GM23248 (cell line): ENCODE data around the gene FATE1. TPM values are rescaled to one million over a fixed set of nuclear protein-coding genes. Genes with fewer than 3 reads are reported as not detected.
"Not testable (repeated sequence)": the region's sequence is repeated elsewhere in the genome, so short reads cannot be mapped to it uniquely, and the experiment has no call there.

Source experiments
- DNase-seq: peaks from one replicate; pipeline ENCODE4 v3.0.0-alpha.2; 2015
- H2AFZ ChIP-seq: fragments of 200-600 bp; sonication (generic); 2 replicates; pipeline ENCODE4 v1.6.1; 2016; ENCODE audit warnings: antibody characterized with exemption
- H3F3A ChIP-seq: fragments of 200-600 bp; sonication (generic); 2 replicates; pipeline ENCODE4 v1.6.1; 2016; ENCODE audit warnings: mild to moderate bottlenecking, antibody characterized with exemption, mixed run types; ENCODE audit not compliant: insufficient read depth
- H3K27ac ChIP-seq: fragments of 200-600 bp; sonication (generic); 2 replicates; pipeline ENCODE4 v1.5.1; 2016; ENCODE audit warnings: mild to moderate bottlenecking
- H3K27me3 ChIP-seq: fragments of 200-600 bp; sonication (generic); replicated peaks from 2 replicates; pipeline ENCODE4 v1.6.1; 2016; ENCODE audit warnings: mild to moderate bottlenecking; ENCODE audit not compliant: insufficient read depth
- H3K36me3 ChIP-seq: fragments of 200-600 bp; sonication (generic); 2 replicates; pipeline ENCODE4 v1.6.1; 2016; ENCODE audit warnings: low read depth, mild to moderate bottlenecking
- H3K4me1 ChIP-seq: fragments of 200-600 bp; sonication (generic); 2 replicates; pipeline ENCODE4 v1.6.1; 2016; ENCODE audit warnings: mild to moderate bottlenecking; ENCODE audit not compliant: insufficient read depth
- H3K4me2 ChIP-seq: fragments of 200-600 bp; sonication (generic); one replicate; pipeline ENCODE4 v1.6.1; 2016; ENCODE audit warnings: mild to moderate bottlenecking; ENCODE audit not compliant: unreplicated experiment
- H3K4me3 ChIP-seq: fragments of 200-600 bp; sonication (generic); 2 replicates; pipeline ENCODE4 v1.5.1; 2016; ENCODE audit warnings: mild to moderate bottlenecking
- H3K79me2 ChIP-seq: fragments of 200-600 bp; sonication (generic); 2 replicates; pipeline ENCODE4 v1.6.1; 2016; ENCODE audit warnings: mild to moderate bottlenecking; ENCODE audit not compliant: insufficient read depth
- H3K9ac ChIP-seq: fragments of 200-600 bp; sonication (generic); 2 replicates; pipeline ENCODE4 v1.6.1; 2016; ENCODE audit warnings: mild to moderate bottlenecking
- H3K9me2 ChIP-seq: fragments of 200-600 bp; sonication (generic); 2 replicates; pipeline ENCODE4 v1.6.1; 2016; ENCODE audit warnings: mixed run types, mild to moderate bottlenecking, moderate library complexity; ENCODE audit not compliant: insufficient read depth
- H3K9me3 ChIP-seq: fragments of 200-600 bp; sonication (generic); one replicate; pipeline ENCODE4 v1.6.1; 2017; ENCODE audit warnings: low read depth
- H4K20me1 ChIP-seq: fragments of 200-600 bp; sonication (generic); 2 replicates; pipeline ENCODE4 v1.6.0; 2016; ENCODE audit not compliant: insufficient read depth
- EZH2 ChIP-seq: fragments of 200-600 bp; sonication (generic); IDR thresholded peaks from 2 replicates; pipeline ENCODE4 v1.6.1; 2018; ENCODE audit warnings: antibody characterized with exemption, mild to moderate bottlenecking; ENCODE audit not compliant: insufficient read depth, poor library complexity, severe bottlenecking
- EZH2phosphoT487 ChIP-seq: fragments of 200-600 bp; sonication (generic); IDR thresholded peaks from 2 replicates; pipeline ENCODE4 v1.6.1; 2018; ENCODE audit warnings: antibody characterized with exemption, moderate library complexity, mild to moderate bottlenecking, low read depth; ENCODE audit not compliant: insufficient read depth
- WGBS, 2 experiments: methylation state at CpG; one replicate each; pipeline ENCODE4 v1.1.6; 2015 to 2017; ENCODE audit warnings: low lambda C conversion rate in 2 of 2, low coverage in 1 of 2; ENCODE audit errors: missing lambda C conversion rate in 2 of 2; 5-methylcytosine and 5-hydroxymethylcytosine counted together
- in situ Hi-C: fragments of 300-500 bp; cut with MboI; formaldehyde crosslinking; loops from 2 replicates; pipeline ENCODE4 v1.15.0; 2020
- polyA plus RNA-seq: library from polyadenylated mRNA; unstranded; fragments of >200 nt; fragmentation: Nextera tagmentation; extraction: Ambion mirVana; gene quantifications from 2 replicates; pipeline ENCODE4 v1.2.1, GENCODE V29; 2016
- total RNA-seq: library from RNA; depleted of rRNA; stranded (reverse); fragments of >200 nt; shearing (Covaris generic); gene quantifications from 2 replicates; pipeline ENCODE4 v1.2.3, GENCODE V29; 2014

The FATE1 gene
- total and polyA plus RNA-seq, 2 experiments from 2014 or later, result not detected

DNA sequence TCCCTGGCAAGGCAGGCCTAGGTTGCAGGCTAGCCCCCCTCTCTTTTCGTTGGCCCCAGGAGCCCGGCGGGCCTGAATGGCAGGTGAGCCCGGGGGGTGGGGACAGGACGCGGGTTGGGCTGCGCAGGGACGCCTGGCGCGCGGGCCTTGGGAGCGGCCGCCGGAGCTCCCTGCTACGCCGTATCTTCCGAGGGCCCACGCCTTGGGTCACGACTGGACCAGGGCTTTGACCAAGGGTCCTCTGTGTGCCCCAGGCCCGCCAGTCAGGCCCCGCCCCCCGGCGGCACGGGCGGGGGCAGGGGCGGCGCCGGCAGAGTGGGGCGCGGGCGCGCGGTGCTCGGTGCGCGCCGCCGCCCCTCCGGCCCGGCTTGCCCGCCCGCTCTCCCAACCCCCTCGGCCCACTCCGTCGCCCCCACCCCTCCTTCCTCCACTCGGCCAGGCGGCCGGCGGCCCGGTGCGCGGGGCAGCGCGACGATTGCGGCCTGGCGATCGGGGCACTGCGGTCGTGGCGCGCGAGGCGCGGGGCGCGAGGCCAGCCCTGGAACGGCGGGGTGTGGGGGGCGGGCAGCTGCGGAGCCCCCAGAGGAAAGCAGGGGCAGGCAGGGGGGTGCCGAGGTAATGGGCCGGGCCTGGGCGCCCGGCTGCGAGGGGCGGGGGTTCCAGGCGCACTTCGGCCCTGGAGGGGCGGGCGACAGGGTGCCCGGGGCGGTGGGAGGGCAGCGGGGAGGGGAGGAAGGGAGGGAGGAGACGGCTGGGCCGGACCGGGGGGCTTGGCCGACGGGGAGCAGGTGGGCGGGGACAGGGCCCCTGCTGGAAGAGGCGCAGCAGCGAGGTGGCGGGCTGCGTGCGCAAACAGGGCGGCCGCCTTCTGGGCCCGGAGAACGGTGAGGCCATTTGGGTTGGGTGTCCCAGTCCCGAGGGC is 20.9 kb upstream of the FATE1 start, which contains the start of gene PRRG3:
Gene PRRG3 (plus strand): TSS at position 798 of the 922 bp plus-strand sequence. CDS start 3,357 bp downstream, outside the sequence.
- H4K20me1 ChIP-seq, result no peaks in the 10 kb centered on the region
- H3K9me2 ChIP-seq, result no peaks in the 10 kb centered on the region
- no peak within 1 kb of the TSS for H2AFZ ChIP-seq
- H3K36me3 ChIP-seq, result no peaks in the 10 kb centered on the region
- WGBS, 2 experiments, result 3 to 20% methylated on average over 1 to 46 of the region's 100 CpGs
- no peak within 1 kb of the TSS for H3K4me2 ChIP-seq
- in situ Hi-C loops, result no loop called here
- H3K27ac ChIP-seq, result no peak within 1 kb of the TSS
- H3K79me2 ChIP-seq, result no peaks in the 10 kb centered on the region
- peaks cover 15% of the 10 kb centered on the region; the same call in 1 of the 2 replicates for H3K4me1 ChIP-seq
- no peaks in the 10 kb centered on the region for H3K27me3 ChIP-seq
- H3F3A ChIP-seq, result 0 out of 2 replicates have a peak, but pooled peaks cover 4% of the 10 kb centered on the region
- DNase-seq, result no peak
- no peak within 1 kb of the TSS for H3K9ac ChIP-seq
- no peak within 1 kb of the TSS for H3K4me3 ChIP-seq
- TF ChIP-seq EZH2, result no peak
- no peaks in the 10 kb centered on the region for H3K9me3 ChIP-seq

DNA sequence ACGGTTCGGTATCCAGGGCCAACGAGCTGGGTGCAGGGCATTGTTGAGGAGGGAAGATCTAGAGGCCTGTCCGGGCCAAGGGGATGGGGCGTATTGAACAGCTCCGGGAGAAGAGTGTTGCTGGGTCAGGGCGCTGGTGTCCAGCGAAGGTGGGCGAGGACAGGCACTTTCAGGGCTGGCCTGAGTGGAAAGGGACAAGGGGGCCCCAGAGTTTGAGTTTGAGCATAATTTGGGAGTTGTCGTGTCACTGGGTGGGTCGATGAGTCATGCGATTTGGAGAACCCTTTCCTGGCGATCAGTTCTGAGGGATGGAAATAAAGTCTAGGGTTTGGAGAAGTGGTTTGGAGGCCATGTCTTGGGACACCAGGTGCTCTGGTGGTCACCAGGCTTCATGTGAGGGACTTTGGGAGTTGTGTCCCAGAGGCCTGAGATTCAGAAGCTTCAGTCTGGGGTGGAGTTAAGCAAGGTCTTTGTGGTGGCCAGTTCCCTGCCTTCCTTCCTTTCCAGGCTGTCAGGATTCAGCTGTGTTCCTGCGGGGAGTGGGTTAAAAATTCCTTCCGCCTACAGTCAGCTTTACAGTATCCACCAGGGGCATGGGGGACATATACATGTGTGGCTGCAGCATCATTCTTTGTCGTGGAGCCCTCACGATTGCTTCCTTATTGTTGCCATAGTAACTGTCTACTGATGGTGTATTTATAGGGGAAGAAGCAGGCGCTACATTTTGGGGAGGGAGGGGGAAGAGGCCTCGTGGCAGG is 20.1 kb upstream of the FATE1 start:
- Histone ChIP-seq H3K36me3 (no peaks in the 10 kb centered on the region), H4K20me1 (no peaks in the 10 kb centered on the region), H3K79me2 (no peaks in the 10 kb centered on the region), H3K4me1 (peaks cover 15% of the 10 kb centered on the region; the same call in 1 of the 2 replicates), H3K9ac (no peak overlapping the region), H3K9me3 (no peaks in the 10 kb centered on the region), H3K4me3 (no peak overlapping the region), H3K9me2 (no peaks in the 10 kb centered on the region), H3K4me2 (no peak overlapping the region), H3K27ac (no peak overlapping the region), H3F3A (0 out of 2 replicates have a peak, but pooled peaks cover 4% of the 10 kb centered on the region), H2AFZ (no peak overlapping the region), H3K27me3 (no peaks in the 10 kb centered on the region)
- TF ChIP-seq EZH2phosphoT487, result no peak
- TF ChIP-seq EZH2, result no peak
- 11 to 18% methylated on average over 13 to 19 of the region's 19 CpGs for WGBS, 2 experiments
- DNase-seq, result no peak
- in situ Hi-C loops, result no loop called here

- H2AFZ ChIP-seq, result peak overlapping the region; percentile 71
- H4K20me1 ChIP-seq, H3F3A ChIP-seq, H3K9me3 ChIP-seq, H3K9me2 ChIP-seq, H3K27me3 ChIP-seq, in situ Hi-C loops, H3K79me2 ChIP-seq, H3K36me3 ChIP-seq: not testable (repeated sequence)
- H3K9ac ChIP-seq, result peak overlapping the region; percentile 65
- 3 to 5% methylated on average over 7 to 8 of the region's 8 CpGs for WGBS, 2 experiments
- peaks cover 15% of the 10 kb centered on the region for H3K4me1 ChIP-seq
- peak overlapping the region; percentile 65 for H3K4me3 ChIP-seq
- peak; percentile 41 for DNase-seq
- peak overlapping the region; percentile 83 for H3K4me2 ChIP-seq
- H3K27ac ChIP-seq, result peak overlapping the region; percentile 85
These were observed 18.8 kb upstream of the FATE1 start for GRCh38 chrX:151697082-151697481.

DNA sequence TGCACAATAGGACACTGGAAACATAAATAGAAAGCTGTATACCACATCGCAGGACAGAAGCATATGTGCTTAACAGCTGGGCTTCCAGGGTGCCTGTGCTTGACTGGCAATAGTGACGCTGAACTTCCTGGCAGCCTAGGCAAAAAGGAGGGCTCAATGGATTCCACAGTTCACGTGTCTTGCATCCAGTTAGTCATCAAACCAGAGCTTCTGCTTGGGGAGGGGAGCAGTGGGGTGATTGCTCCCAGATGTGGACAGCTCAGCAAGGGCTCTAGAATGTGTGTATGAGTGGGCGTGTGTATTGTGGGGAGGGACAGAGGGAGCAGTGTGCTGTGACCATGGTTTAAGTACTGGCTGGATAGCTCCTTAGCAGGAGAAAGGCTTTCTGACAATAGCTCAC is 18.3 kb upstream of the FATE1 start:
- Histone ChIP-seq H3K9me2 (no peaks in the 10 kb centered on the region), H2AFZ (peak overlapping the region; percentile 71), H3K4me1 (peaks cover 18% of the 10 kb centered on the region), H3F3A (0 out of 2 replicates have a peak, but pooled peaks cover 4% of the 10 kb centered on the region), H3K9ac (peak overlapping the region; percentile 65), H3K27ac (peak overlapping the region; percentile 85), H3K79me2 (no peaks in the 10 kb centered on the region), H3K36me3 (no peaks in the 10 kb centered on the region), H3K9me3 (no peaks in the 10 kb centered on the region), H3K27me3 (no peaks in the 10 kb centered on the region), H3K4me3 (peak overlapping the region; percentile 65), H4K20me1 (no peaks in the 10 kb centered on the region), H3K4me2 (peak overlapping the region; percentile 83)
- in situ Hi-C loops, result no loop called here
- peak; percentile 92 for DNase-seq
- 0% methylated on average over 4 of the region's 4 CpGs for whole genome bisulfite sequencing, 2 experiments
- TF ChIP-seq EZH2, result no peak
- TF ChIP-seq EZH2phosphoT487, result no peak
